RWPE1 (cell line): ENCODE data around the gene FXYD4.
"Not testable (repeated sequence)": the region's sequence is repeated elsewhere in the genome, so short reads cannot be mapped to it uniquely, and the experiment has no call there.

Experiments used
- CTCF ChIA-PET: fragments of 350-600 bp; sonication (Branson Sonifier 250); formaldehyde crosslinking; extraction: SDS; loops from one replicate; lab custom pipeline; 2021; lab: Yijun Ruan, JAX
- POLR2A ChIA-PET: fragments of 400-600 bp; formaldehyde crosslinking; extraction: SDS; loops from one replicate; lab custom pipeline; 2020; ENCODE audit warnings: antibody characterized with exemption; ENCODE audit not compliant: low non-redundant PET; lab: Yijun Ruan, JAX
- DNase-seq: peaks from one replicate; pipeline ENCODE4 v3.0.0; 2012; ENCODE audit warnings: low spot score
- H3K27ac ChIP-seq: fragments of 450-650 bp; 2 replicates; pipeline ENCODE4 v1.5.1; 2017
- CTCF ChIP-seq: fragments of 450-650 bp; conservative IDR thresholded peaks from 2 replicates; pipeline ENCODE4 v1.5.1; 2017; ENCODE audit warnings: low read depth, mild to moderate bottlenecking

Gene FXYD4

DNA sequence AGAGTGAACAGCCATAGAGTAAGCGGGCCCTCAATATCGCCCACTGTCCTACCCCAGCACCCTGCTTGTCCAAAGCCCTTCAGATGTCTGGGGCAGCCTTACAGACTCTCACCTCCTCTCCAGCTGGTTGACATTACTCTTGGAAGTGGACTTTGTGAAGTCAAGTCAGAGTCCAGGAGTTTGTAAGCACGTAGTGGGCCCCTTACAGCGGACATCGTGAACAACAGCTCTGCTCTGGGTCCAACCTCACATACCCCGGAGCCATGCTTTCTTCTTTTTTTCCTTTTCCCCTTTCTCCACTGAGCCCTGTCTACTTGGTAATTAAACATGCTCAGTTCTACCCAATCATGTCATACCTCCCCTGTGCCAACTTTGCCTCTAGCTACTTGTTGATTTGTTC is 20.1 kb downstream of the FXYD4 start:
- DNase-seq = no peak
- ChIA-PET POLR2A (interaction anchor here (0.5 kb wide), 1 partner anchor 43 kb away, joined by 4 read pairs; no protein-coding TSS in a partner anchor), CTCF (no interaction called here)
- H3K27ac ChIP-seq = peak overlapping the region; percentile 59
- no peak for TF ChIP-seq CTCF

GRCh38 chr10:43392748-43393147 is 21.3 kb downstream of the FXYD4 start:
- ChIA-PET POLR2A (no interaction called here), CTCF (no interaction called here)
- TF ChIP-seq CTCF = no peak
- no peak for DNase-seq
- peak overlapping the region; percentile 59 for H3K27ac ChIP-seq

GRCh38 chr10:43393186-43393585 is 21.8 kb downstream of the FXYD4 start:
- POLR2A ChIA-PET, DNase-seq: not testable (repeated sequence)
- CTCF ChIA-PET = interaction anchor here (0.6 kb wide), 1 partner anchor 10 kb away, joined by 5 read pairs; no protein-coding TSS in a partner anchor
- H3K27ac ChIP-seq = peak overlapping the region; percentile 51

- CTCF ChIA-PET = interaction anchor here (0.6 kb wide), 1 partner anchor 10 kb away, joined by 5 read pairs; no protein-coding TSS in a partner anchor
- TF ChIP-seq CTCF = no peak
- POLR2A ChIA-PET = interaction anchor here (0.6 kb wide), 1 partner anchor 13 kb away, joined by 3 read pairs; no protein-coding TSS in a partner anchor
- H3K27ac ChIP-seq = peak overlapping the region; percentile 51
- no peak for DNase-seq
Observed at GRCh38 chr10:43393606-43394360, 22.3 kb downstream of the FXYD4 start.

DNA sequence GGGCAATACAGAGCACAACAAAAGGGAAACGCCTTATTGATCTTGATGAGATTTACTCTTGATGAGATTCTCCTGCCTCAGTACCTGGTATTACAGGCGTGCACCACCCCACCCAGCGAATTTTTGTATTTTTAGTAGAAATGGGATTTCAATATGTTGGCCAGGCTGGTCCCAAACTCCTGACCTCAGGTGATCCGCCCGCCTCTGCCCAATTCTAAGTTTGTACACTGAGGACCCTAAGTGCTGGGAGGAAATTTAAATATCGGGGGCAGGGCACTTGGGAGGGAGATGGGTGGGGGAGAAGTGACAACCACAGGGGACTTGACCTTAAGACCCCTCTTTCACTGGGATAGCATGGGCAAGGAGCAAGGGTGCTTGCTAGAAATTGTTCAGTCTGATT is 23.4 kb downstream of the FXYD4 start:
- TF ChIP-seq CTCF = no peak
- H3K27ac ChIP-seq = peak overlapping the region; percentile 26; the same call in 1 of the 2 replicates
- POLR2A ChIA-PET = no interaction called here
- no peak for DNase-seq
- CTCF ChIA-PET = no interaction called here

DNA sequence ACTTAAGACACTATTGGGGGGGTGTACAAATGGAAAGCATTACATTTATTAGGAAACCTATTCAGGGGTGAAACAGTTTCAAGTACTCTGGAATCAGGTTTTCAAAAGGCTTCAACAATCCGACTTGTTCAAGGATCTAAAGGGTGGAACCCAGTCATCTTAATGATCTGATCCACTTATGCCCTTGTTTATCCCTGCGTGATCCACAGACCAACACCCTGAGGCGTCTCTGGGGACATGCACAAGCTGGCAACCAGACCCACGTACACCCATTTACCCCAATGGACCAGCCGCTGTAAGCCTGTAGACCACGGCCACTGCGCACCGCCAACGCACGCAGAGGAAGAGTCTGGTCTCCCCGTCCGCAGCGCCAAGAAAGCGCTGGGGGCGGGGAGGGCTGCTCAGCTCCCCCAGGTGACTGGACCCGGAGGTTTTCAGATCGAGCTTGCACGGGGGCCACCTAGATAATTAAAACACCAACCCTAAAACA is 24.2 kb downstream of the FXYD4 start:
- ChIA-PET CTCF (interaction anchor here (0.6 to 0.9 kb wide), 2 partner anchors 35 to 103 kb away, joined by 3 to 4 read pairs; no protein-coding TSS in a partner anchor), POLR2A (interaction anchor here (0.9 kb wide), 1 partner anchor 11 kb away, joined by 4 read pairs; no protein-coding TSS in a partner anchor)
- no peak for DNase-seq
- no peak for TF ChIP-seq CTCF
- H3K27ac ChIP-seq = peak overlapping the region; percentile 98
